Activated CD4-positive, CD25-positive, alpha-beta regulatory T cell treated with anti-CD3 and anti-CD28 coated beads, Interleukin-2, amount 50 U/mL, for 16 hours (primary cell): Measurements from ENCODE around the gene MDFI.

Experiments used
- DNase-seq: peaks from one replicate; pipeline ENCODE4 v3.0.0-alpha.2; 2020; ENCODE audit warnings: low read depth, low spot score

MDFI gene

DNA sequence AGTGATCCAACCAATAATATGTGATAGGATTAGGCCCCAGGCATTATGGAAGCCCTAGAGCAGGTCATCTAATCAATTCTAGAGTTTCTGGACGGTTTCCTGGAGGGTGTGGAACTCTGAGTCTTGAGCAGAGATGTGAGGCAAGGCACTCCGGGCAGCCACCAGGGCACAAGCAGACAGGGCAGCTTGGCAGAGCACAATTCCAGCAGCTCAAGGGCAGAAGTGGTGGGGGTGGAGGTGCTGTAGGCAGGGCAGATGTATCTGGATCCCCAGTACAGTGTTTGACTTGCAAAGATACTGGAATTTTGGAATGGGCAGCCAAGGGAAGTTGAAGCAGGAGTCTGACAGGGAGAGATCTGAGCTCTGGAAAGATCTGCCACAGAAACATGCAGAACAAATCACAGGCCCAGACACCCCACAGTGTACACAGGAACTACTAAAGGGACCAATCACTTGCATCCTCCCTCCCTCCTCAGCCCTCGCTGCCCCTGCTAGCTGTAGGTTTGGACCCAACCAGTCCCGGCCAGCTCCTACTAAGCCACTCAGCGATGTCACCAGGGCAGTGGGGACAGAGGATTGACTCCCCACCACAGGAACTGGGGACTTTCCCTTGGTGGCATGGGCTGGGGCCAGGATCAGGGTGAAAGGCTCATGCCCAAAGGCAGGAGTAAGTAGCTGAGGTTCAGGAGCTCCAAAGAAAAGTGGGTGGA, 50.1 kb downstream of the MDFI start:
- no peak for DNase-seq

GRCh38 chr6:41689171-41690008, 51.1 kb downstream of the MDFI start:
- DNase-seq, result no peak

DNA sequence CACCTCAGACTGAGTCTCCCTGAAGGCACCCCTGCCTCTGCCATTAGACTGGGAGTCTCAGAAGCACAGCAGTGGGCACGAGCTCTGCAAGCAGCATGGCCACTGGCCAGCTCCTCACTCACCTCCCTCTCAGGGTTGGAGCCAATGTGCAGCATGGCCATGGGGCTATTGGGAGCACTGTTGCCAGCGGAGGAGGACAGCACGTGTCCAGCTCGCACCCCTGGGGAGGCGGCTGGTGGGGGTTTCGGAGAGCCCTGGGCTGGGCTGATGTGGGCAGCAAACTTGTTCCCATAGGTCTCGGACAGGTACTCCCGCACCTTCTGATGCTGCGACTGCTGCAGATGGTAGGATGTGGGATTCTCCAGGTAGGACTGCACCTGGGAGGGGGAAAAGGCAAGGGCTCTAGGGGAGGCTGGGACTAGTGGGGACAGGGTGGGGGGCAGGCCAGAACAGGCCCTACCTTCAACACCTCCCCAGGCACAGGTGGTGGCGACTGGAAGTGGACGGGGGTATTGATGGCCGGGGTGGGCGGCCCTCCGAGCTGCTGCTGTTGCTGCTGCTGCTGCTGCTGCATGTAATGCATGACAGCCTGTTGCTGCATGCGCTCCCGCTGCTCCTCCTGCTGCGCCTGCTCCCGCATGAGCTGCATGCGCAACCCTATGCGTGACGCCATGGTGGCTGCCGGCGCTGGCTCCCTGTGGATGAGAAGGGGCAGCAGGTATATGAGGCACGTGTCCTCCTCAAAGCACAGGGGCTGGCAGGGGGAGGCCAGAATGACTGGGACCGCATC, 52.5 kb downstream of the MDFI start:
- no peak for DNase-seq

DNA sequence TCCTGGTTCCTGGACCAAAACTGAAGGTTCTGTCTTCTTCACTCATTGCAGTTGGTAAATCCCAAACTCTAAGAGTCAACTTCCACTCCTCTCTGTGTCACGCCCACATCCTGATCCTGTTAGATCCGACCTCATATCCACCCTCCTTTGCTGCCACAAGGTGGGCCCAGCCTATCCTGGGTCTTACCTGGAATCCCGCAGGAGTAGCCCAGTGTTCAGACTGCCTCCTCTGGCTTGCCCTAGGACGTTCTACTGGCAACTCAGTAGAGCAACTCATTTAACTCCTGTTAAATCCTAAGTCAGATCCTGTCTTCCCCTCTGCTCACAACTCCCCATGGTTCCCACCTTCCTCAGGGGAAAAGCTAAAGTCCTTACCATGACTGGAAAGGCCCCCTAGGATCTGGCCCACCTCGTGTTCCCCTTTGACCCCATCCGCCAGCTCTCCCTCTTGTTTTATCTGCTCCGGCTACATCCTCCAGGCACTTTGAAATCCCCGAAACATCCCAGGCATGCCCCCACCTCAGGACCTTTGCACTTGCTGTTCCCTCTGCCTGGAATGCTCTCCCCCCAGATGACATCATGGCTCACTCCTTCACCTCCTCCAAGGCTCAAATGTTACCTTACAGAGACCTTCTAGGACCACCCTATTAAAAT, 53.3 kb downstream of the MDFI start:
- DNase-seq, result no peak

DNA sequence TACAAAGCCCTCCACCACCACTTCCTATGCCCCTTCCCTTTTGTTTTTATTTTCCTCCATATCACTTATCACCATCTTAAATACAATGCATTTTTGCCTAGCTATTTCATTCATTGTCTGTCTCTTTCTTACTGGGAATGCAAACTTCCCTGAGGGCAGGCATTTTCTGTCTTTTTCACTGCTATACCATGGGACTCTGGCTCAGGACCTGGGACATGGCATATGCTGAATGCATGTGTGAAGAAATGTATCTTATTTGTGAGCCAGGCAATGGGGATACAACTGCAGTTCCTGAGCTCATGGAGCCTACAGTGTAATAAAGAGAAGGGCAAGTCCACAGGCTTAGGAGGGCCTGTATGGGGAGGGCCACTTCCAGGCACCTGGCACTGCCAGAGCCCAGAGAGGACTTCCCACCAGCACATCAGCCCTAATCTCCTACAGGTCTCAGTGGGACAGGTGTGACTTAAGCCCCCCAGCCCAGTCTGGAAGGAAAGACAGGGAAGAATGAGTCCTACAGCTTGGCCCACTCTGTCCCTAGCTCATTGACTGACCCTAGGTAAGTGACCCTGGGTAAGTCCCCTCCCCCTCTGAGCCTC, 53.9 kb downstream of the MDFI start:
- no peak for DNase-seq

GRCh38 chr6:41692730-41693129, 54.5 kb downstream of the MDFI start:
- no peak for DNase-seq

- no peak for DNase-seq
Measured at GRCh38 chr6:41693281-41694240, 55.3 kb downstream of the MDFI start.

- no peak for DNase-seq
Measured at GRCh38 chr6:41694815-41695526, 56.7 kb downstream of the MDFI start.

- DNase-seq, result no peak
Measured at GRCh38 chr6:41695825-41696224, 57.6 kb downstream of the MDFI start.

GRCh38 chr6:41696788-41697187, 58.5 kb downstream of the MDFI start:
- DNase-seq, result no peak

- no peak for DNase-seq
Measured at GRCh38 chr6:41697861-41698781, 59.9 kb downstream of the MDFI start.

DNA sequence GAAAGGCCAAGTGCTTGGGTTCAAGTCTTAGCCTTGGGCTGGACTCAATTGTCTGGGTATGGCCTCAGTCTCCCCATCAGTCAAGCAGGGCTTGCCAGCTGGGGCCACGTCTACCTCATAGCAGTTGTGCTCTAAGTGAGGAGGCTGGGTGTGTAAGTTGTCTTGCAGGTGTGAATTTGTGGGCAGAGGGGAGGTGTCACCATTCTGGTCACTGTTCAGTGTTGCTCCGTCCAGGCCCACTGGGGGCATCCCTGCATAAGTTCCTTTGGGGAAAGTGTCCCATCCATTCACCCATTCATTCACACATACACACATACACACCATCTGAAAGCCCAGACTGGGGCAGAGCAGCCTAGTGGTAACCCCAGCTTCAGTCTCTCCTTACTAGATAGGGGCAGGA, 60.8 kb downstream of the MDFI start:
- DNase-seq, result no peak

DNA sequence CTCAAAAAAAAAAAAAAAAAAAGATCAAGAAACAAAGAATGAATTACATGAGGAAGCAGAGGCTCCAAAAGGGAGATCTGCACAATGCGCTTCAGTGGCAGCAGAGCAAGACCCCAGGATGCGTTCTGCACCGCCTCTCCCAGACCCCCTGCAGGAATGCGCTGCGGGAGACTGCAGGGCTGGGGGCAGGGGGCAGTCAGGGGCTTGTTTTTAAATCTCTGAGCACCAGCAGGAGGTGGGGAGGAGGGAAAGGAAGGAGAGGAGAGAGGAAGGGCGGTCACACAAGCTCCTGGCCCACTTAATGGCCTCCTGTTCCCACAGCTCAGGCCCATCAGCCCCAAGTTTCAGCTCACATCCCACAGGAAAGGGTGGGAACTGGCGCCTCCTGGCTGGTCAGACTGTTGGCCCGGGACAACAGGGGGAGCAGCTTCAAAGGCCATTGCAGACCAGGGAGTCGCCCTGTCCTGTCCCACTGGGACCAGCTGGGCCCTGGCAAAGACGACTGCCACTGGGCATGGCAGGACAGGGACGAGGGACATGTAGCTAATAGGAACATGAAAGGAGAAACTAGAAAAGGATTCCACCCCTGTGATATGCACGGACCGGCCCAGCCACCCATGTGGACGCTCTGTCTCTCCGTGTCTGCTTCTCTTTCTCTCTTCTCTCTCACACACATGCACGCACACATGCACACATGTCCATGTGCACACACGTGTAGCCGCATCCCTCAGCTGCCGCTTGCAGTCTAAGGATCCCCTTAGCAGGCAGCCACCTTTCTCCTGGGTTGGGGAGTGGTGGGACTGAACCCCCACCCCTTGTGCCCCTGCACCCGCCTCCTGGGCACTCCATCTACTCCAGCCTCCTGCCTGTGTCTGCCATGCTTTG, 62.4 kb downstream of the MDFI start:
- DNase-seq, result no peak

DNA sequence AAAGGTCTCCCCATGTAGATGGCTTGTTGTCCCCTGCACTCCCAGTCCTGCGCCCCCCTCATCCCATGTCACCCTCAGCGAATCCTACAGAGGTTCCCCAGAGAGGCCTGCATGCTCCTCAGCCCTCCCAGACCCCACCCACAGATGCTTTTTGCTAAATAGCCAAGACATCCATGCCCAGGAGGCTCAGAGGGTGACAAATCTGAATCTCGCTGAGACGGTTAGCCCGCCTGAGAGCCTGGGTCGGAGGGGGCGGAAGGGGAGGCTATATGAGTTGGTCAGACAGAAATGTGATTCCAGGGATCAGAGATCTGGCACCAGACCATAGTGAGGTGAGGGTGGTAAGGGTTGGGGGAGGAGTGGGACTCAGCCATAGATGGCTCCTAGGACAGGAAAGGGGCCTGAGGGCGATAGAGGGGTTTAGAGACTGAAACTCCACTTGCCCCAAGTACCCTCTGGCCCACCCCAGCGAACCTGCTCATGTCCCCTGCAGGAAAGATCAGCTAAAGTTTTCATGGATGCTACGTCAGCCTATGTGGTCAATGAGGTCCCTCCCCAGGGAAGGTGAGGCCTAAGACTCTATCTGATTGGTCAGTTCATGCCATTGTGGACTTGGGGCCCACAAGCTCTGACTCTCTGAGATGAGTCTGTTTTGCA, 63.9 kb downstream of the MDFI start:
- no peak for DNase-seq

DNA sequence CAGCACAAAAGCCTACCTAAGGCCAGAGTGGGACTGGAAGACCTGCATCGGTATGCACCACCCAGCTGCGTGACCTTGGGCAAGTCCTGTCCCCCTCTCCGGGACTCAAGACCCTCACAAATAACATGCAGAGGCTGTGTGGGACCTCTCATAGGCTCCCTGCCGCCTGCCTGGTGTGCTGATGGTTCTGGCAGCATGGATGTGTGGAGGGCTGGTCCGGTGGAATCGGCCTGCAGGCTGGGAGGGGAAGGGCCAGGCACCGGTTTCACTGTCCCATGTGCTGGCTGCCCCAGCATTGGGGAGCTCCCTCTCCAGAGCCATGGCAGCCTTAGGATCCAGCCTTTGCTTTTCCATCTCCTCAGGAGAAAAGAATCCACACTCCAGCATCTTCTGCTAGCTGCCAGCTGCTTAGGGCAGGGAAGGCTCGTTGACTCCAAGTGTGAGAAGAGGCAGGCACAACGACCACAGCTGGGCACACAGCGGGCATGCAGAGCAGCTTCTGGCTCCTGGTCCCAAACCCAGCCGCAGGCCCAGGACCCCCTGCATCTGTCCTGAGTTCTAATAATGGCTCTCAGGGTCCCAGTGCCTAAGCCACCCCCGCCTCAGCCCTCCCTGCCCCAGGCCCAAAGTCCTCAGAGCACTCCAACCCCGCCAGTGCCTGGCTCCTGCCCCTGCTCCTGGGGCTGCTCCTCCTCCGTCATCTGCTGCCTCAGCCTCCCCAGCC, 64.7 kb downstream of the MDFI start:
- DNase-seq, result no peak
